DMS53 treated with DMSO at 0.1 percent for 48 hours (cell line): Measurements from ENCODE around the gene UBE2D3.
A peak's percentile ranks its signal among the peaks of the same experiment; 100 is the strongest.
"Not testable (repeated sequence)": the region's sequence is repeated elsewhere in the genome, so short reads cannot be mapped to it uniquely, and the experiment has no call there.

Experiments
- DNase-seq: peaks from one replicate; lab custom pipeline; 2025; ENCODE audit not compliant: unreplicated experiment; lab: John Stamatoyannopoulos, UW

Gene UBE2D3

GRCh38 chr4:102832105-102832504 is 4.8 kb upstream of the UBE2D3 start:
- no peak for DNase-seq

- no peak for DNase-seq
These were observed 2.5 kb upstream of the UBE2D3 start for GRCh38 chr4:102829803-102830202.

- DNase-seq, result no peak
These were observed 1.1 kb upstream of the UBE2D3 start for GRCh38 chr4:102828497-102828808.

- peak; percentile 96 for DNase-seq
These were observed 534 bp upstream of the UBE2D3 start for GRCh38 chr4:102827674-102828496.

GRCh38 chr4:102826105-102826889 is 1.1 kb downstream of the UBE2D3 start:
- DNase-seq, result no peak

- DNase-seq, result peak; percentile 9
These were observed 1.9 kb downstream of the UBE2D3 start for GRCh38 chr4:102825261-102826091.

- no peak for DNase-seq
These were observed 3.0 kb downstream of the UBE2D3 start for GRCh38 chr4:102824398-102824797.

- DNase-seq, result no peak
These were observed 3.5 kb downstream of the UBE2D3 start for GRCh38 chr4:102823897-102824296.

GRCh38 chr4:102823464-102823863 is 3.9 kb downstream of the UBE2D3 start:
- DNase-seq, result no peak

GRCh38 chr4:102819588-102820365 is 7.6 kb downstream of the UBE2D3 start:
- DNase-seq, result no peak

- not testable (repeated sequence) for DNase-seq
These were observed 8.3 kb downstream of the UBE2D3 start for GRCh38 chr4:102819100-102819499.

GRCh38 chr4:102817613-102818268 is 9.6 kb downstream of the UBE2D3 start:
- DNase-seq, result no peak

GRCh38 chr4:102817021-102817605 is 10.2 kb downstream of the UBE2D3 start:
- no peak for DNase-seq

GRCh38 chr4:102815981-102816380 is 11.4 kb downstream of the UBE2D3 start:
- DNase-seq, result no peak

GRCh38 chr4:102809691-102810090 is 17.7 kb downstream of the UBE2D3 start:
- no peak for DNase-seq

- no peak for DNase-seq
These were observed 18.2 kb downstream of the UBE2D3 start for GRCh38 chr4:102809190-102809589.

GRCh38 chr4:102808009-102808408 is 19.3 kb downstream of the UBE2D3 start:
- DNase-seq, result no peak

- no peak for DNase-seq
These were observed 20.0 kb downstream of the UBE2D3 start for GRCh38 chr4:102807345-102807744.

GRCh38 chr4:102799816-102800215 is 27.5 kb downstream of the UBE2D3 start:
- no peak for DNase-seq

- no peak for DNase-seq
These were observed 32.4 kb downstream of the UBE2D3 start for GRCh38 chr4:102794999-102795398.
